G401.6 (cell line): Measurements from ENCODE around the gene HTRA2.

Experiments used
- FAIRE-seq: peaks from 2 replicates; lab custom pipeline; 2012; peaks lifted over from hg19 to GRCh38; lab: Jason Lieb, UNC

Gene HTRA2

GRCh38 chr2:74500578-74500946 lies 29.2 kb upstream of the HTRA2 start:
- FAIRE-seq, result no peak

GRCh38 chr2:74501335-74502071 lies 28.2 kb upstream of the HTRA2 start:
- FAIRE-seq, result no peak

DNA sequence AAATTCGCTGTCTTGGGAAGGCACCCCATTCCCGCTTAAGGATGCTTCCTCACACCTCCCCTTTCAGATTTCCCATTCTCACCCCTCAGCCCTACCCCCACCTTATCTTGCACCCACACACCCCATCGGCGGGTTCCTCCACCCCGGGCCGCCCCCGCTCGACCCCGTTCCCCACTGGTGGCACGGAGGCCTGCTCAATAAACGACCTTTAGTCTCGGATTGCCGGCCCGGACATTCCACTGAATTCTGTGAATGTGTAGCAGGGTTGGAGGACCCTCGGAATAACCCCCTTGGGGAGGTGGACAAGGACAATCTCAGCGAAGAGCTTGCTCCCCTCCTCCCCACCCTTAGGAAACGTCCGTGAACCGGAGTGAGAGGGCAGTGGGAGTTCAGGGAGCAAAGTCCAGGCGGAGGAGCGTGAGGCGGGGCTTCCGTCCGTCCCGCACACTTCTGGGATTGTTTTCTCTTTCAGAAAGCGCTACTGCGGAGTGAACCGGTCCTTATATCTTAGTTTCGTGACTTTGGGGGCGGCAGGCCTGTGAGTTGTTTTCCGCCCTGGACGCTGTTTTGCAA lies 27.5 kb upstream of the HTRA2 start:
- FAIRE-seq, result no peak

GRCh38 chr2:74502720-74503505 lies 26.8 kb upstream of the HTRA2 start:
- no peak for FAIRE-seq

GRCh38 chr2:74503506-74504475 lies 25.9 kb upstream of the HTRA2 start:
- FAIRE-seq, result no peak

GRCh38 chr2:74504591-74504990 lies 25.1 kb upstream of the HTRA2 start:
- FAIRE-seq, result no peak

DNA sequence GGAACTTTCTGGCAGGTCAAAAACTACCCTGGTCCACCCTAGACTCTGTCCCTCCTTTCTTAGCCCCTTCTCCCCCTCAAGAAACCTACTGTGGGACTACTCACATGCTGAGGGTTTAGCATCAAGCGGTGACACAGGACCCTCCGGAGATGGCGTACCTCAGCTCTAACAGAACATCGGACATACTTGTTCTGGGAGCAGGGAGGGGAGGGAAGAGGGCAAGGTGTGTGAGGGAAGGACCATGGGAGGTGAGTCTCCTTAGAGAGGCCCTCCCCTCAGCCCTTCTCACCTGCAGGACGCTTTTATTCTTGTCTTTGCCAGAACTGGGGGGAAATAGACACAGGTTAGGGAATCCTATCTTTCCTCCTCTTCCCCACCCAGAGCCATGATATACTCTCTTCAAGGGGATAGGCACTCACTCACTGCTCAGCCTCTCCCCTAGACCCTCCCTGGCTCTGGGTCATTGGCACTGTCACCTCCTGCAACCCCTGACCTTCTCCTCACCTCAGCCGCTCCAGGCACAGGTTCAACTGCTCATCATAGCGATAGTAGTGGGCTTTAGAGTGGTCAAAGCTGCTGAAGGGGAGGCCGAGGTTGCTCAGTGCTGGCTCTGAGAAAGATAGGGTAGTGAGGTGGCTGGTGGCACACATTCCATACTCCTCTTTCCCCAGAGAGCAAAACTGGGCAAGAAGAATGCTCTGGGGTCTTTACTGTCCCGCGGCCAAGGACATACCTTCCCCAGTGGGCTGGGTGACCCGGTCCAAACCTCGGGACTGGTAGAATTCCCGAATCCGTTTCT lies 24.1 kb upstream of the HTRA2 start:
- no peak for FAIRE-seq

- peak; percentile 67 for FAIRE-seq
Observed at GRCh38 chr2:74507145-74507925, 22.4 kb upstream of the HTRA2 start, which contains the start of gene PCGF1. TSS of gene PCGF1 (minus strand) at chr2:74507695. CDS start at chr2:74507668, 27 bp downstream.

- no peak for FAIRE-seq
Observed at GRCh38 chr2:74507926-74508520, 21.7 kb upstream of the HTRA2 start.

DNA sequence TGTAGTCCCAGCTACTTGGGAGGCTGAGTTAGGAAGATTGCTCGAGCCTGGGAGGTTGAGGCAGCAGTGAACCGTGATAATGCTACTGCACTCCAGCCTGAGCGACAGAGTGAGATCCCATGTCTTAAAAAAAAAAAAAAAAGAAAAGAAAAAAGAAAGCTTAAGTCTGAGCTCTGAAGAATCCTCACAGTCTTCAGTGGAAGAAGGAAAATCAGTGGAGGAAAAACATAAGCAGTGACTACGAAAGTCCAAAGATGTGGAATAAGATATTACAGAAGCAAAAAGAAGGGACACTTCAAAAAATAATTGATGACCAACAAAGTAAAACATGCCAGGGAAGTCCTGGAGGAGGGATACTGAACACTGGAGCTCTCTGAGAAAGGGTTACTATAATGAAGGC lies 19.5 kb upstream of the HTRA2 start:
- FAIRE-seq, result no peak

DNA sequence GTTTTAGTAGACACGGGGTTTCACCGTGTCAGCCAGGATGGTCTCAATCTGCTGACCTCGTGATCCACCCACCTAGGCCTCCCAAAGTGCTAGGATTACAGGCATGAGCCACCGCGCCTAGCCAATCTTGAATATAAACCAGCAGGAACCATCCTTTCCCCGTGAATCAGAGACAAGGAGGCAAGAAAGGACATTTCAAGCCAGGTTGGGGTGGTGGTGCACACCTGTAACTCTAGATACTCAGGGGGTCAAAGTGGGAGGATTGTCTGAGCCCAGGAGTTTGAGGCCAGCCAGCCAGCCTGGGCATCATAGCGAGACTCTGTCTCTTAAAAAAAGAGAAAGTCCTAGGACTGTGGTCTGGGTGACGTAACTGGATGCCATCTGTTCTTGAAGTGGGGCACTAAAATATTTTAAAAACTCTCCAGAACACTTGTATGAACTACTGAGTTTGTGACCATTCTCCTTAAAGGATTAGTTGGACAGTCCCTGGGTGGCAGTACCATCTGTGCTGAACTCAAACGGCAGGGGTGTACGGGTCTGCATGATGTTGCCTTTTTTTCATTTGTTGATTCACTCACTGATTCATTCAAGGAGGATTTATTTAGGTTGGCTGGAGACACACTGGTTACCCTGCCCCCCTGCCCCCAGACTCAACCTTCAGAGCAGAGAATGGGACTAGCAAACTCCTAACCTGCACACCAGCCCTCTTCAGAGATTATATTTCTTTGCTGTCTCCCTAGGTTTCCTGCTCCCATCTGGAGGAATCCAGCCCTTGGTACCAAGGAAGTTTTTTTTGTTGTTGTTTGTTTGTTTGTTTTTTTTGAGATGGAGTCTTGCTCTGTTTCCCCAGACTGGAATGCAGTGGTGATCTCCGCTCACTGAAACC lies 18.4 kb upstream of the HTRA2 start:
- no peak for FAIRE-seq

DNA sequence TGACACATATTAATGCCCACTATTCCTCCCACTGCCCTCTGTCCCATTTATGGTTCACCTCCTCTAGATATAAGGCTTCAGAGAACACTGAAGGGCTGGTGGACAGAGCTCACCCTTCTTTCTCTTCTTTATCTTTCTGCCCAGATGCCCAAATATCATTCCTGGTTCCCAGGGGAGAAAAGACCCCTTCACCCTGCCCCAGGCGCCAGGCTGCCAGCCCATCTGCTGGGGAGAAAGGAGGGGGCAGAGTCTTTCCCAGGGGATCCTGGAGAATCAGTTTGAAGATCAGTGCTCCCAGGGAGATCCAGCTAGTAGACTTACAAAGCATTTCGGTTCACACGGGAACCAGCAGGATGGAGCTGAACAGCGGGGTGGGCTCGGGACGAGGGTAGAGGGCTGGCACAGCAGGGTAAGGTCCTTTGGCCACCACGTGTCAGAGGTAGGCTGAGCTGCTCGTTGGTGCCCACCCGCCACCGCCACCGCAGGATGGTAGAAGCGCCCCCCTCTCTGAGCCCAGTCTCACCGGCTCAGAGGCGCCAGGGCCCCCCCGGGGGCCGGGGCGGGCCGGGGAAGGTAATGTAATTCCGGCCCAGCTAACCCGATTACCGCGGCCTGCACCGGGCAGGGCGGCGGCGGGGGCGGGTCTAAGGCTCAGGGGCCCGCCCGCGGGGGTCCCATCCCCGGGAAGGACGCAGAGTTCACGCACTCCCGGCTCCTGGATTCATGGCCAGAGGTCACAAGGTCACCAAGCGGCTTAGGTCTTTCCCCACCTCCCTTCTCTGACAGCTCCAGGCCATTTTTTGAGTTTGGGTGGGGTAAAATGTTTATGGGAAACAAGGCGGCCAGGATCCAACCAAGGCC lies 16.8 kb upstream of the HTRA2 start:
- FAIRE-seq, result no peak

GRCh38 chr2:74513605-74514367 lies 15.9 kb upstream of the HTRA2 start:
- no peak for FAIRE-seq

- FAIRE-seq, result no peak
Observed at GRCh38 chr2:74514368-74515270, 15.1 kb upstream of the HTRA2 start, which contains the start of gene TLX2. TSS of gene TLX2 (plus strand) at chr2:74514450. CDS start at chr2:74514807, 357 bp downstream.

GRCh38 chr2:74515271-74515980 lies 14.3 kb upstream of the HTRA2 start:
- FAIRE-seq, result no peak
